Adrenal gland (tissue), 5 donors: ENCODE data around the gene AMTN.

ENCODE experiments used
- CTCF ChIP-seq, 6 experiments: fragments of 450-650 bp in 4 of 6; fragments of 200-600 bp in 2 of 6; sonication (generic) in 1 of 6; IDR thresholded peaks; 1 replicate in 5 of 6; 2 replicates in 1 of 6; pipeline versions ENCODE4 v1.5.1 to v1.8.0; 2016 to 2021; ENCODE audit warnings: antibody characterized with exemption in 6 of 6, mild to moderate bottlenecking in 2 of 6, moderate library complexity in 1 of 6
- POLR2A ChIP-seq, 2 donors: fragments of 450-650 bp; IDR thresholded peaks; one replicate each; pipeline ENCODE4 v1.6.1; 2017; ENCODE audit warnings: antibody characterized with exemption in 2 of 2, mild to moderate bottlenecking in 2 of 2, moderate library complexity in 1 of 2
- donor health status: DM: no; HTN: no; CAD: no.

GRCh38 chr4:70571772-70572171 is 53.4 kb downstream of the AMTN start:
- TF ChIP-seq CTCF (IDR thresholded peaks at IDR 0.05) (no peak), POLR2A (IDR thresholded peaks at IDR 0.05) (no peak)
